Measurements from ENCODE around the gene EDNRA.

DNA sequence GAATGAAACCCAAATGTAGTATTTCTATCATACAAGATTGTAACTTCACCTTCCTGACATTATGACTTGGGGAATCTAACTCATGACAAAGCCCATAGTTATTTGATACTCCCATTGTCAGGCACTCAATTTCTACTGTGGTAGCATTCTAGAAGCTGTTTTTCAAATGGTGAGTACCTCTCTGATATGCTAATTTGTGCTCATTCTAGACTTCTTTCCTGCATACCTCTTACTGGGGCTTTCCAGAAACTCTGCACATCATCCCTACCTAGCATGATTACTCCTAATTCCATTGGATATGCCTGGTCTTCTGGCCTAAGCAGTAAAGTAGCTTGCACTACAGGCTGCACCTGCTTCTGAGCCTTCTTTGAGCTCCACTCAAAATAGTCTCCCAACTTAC is 85.9 kb downstream of the EDNRA start:
- TF ChIP-seq POLR2A (IDR thresholded peaks at IDR 0.05): no peak
- TF ChIP-seq, protein P1, sequence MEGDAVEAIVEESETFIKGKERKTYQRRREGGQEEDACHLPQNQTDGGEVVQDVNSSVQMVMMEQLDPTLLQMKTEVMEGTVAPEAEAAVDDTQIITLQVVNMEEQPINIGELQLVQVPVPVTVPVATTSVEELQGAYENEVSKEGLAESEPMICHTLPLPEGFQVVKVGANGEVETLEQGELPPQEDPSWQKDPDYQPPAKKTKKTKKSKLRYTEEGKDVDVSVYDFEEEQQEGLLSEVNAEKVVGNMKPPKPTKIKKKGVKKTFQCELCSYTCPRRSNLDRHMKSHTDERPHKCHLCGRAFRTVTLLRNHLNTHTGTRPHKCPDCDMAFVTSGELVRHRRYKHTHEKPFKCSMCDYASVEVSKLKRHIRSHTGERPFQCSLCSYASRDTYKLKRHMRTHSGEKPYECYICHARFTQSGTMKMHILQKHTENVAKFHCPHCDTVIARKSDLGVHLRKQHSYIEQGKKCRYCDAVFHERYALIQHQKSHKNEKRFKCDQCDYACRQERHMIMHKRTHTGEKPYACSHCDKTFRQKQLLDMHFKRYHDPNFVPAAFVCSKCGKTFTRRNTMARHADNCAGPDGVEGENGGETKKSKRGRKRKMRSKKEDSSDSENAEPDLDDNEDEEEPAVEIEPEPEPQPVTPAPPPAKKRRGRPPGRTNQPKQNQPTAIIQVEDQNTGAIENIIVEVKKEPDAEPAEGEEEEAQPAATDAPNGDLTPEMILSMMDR (IDR thresholded peaks at IDR 0.05): no peak
- TF ChIP-seq POLR2AphosphoS5 (IDR thresholded peaks at IDR 0.05): no peak
- no peak for TF ChIP-seq EP300 (IDR thresholded peaks at IDR 0.05)
